Peyer's patch (tissue), 4 donors: ENCODE data around the gene SLC25A28.

Source experiments
- POLR2A ChIP-seq, 2 donors: fragments of 450-650 bp; IDR thresholded peaks; one replicate each; pipeline ENCODE4 v1.5.1; 2017; ENCODE audit warnings: antibody characterized with exemption in 2 of 2, mild to moderate bottlenecking in 2 of 2, moderate library complexity in 2 of 2
- TF ChIP-seq, protein P1 (sequence below), 6 experiments: fragments of 450-650 bp in 4 of 6; fragments of 200-600 bp in 2 of 6; sonication (generic) in 1 of 6; IDR thresholded peaks; one replicate each; pipeline ENCODE4 v1.5.1; 2017 to 2019; ENCODE audit warnings: antibody characterized with exemption in 6 of 6, mild to moderate bottlenecking in 3 of 6, moderate library complexity in 1 of 6

DNA sequence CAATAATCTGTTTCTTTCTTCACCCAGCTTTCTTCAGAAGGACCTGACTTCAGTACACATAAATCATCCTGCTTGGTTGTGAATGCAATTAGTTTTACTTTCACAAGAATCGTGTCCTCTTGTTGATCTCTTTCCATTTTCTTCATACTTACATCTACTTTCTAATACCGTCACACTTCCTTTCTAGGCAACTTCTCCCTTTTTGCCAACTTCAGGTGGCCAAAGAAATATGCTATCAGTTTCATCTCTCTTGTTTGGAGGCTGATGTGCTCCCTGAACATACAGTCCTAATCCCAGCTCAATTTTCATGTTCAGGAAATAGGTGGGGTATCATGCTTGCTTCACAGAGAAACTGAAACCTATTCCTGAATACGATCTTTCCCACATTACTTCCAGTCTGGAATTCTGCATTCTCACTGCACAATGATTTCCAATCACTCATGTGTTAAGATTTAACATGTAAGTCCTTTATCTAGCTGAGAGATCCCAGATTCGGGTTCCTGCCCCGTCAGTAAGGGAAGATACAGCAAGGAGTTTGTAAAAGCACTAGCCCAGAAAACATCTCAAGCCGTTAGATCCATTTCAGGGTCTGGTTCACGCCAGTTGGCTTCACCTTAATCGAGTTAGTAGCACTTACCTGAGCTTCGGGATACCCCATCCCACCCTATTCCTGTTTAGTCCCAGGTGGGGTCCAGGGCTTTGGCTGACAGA, 994 bp downstream of the SLC25A28 start:
- TF ChIP-seq, protein P1, sequence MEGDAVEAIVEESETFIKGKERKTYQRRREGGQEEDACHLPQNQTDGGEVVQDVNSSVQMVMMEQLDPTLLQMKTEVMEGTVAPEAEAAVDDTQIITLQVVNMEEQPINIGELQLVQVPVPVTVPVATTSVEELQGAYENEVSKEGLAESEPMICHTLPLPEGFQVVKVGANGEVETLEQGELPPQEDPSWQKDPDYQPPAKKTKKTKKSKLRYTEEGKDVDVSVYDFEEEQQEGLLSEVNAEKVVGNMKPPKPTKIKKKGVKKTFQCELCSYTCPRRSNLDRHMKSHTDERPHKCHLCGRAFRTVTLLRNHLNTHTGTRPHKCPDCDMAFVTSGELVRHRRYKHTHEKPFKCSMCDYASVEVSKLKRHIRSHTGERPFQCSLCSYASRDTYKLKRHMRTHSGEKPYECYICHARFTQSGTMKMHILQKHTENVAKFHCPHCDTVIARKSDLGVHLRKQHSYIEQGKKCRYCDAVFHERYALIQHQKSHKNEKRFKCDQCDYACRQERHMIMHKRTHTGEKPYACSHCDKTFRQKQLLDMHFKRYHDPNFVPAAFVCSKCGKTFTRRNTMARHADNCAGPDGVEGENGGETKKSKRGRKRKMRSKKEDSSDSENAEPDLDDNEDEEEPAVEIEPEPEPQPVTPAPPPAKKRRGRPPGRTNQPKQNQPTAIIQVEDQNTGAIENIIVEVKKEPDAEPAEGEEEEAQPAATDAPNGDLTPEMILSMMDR (IDR thresholded peaks at IDR 0.05), result no peak
- TF ChIP-seq POLR2A (IDR thresholded peaks at IDR 0.05), result no peak
